C4-2B (cell line): ENCODE data around the gene CCL24.
"Not testable (repeated sequence)": the region's sequence is repeated elsewhere in the genome, so short reads cannot be mapped to it uniquely, and the experiment has no call there.

ENCODE experiments used
- H3K27ac ChIP-seq: fragments of 450-650 bp; 2 replicates; pipeline ENCODE4 v1.5.1; 2017
- CTCF ChIP-seq: fragments of 450-650 bp; conservative IDR thresholded peaks from 2 replicates; pipeline ENCODE4 v1.5.1; 2017; ENCODE audit warnings: mild to moderate bottlenecking
- ZFX ChIP-seq: fragments of 450-650 bp; IDR thresholded peaks from 2 replicates; pipeline ENCODE4 v1.6.1; 2017

CCL24 gene

DNA sequence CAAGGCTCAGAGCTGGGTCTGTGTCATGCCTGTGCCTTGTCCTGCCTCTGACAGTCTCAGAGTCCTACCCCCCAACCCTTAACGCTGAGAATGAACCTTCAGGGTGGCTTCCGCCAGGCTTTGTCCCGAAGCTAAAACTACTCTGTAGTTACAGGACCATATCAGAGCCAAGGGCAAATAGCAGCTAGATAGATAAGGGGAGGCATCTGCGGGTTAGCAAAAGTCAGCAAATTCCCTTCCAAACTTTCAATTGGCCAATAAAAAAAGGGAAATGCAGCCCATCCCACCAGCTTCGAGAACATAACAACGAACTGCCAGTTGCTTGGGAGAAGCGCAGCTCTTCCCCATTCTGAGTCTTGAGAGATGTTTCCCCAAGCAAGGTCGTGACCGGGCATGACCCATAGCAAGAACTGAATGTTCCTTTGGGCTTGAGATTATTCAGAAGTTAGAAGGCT, 17.7 kb downstream of the CCL24 start:
- no peak for TF ChIP-seq CTCF
- no peak for TF ChIP-seq ZFX
- H3K27ac ChIP-seq, result no peak overlapping the region

DNA sequence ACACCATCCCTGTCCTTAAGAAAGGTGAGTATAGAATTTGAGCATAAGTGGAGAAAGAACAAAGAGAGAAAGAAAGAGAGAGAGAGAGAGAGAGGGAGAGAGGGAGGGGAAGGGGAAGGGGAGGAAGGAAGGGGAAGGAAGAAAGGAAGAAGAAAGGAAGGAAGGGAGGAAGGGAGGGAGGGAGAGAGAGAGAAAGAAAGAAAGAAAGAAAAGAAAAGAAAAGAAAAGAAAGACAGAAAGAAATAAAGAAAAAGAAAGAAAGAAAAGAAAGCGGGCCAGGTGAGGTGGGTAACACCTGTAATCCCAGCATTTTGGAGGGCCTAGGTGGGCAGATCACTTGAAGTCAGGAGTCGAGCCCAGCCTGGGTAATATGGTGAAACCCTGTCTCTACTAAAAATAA, 19.9 kb downstream of the CCL24 start:
- TF ChIP-seq ZFX (no peak), CTCF (no peak)
- no peak overlapping the region for H3K27ac ChIP-seq

GRCh38 chr7:75792567-75792966, 21.0 kb downstream of the CCL24 start:
- not testable (repeated sequence) for H3K27ac ChIP-seq

- no peak overlapping the region for H3K27ac ChIP-seq
- TF ChIP-seq ZFX, result no peak
- TF ChIP-seq CTCF, result no peak
Observed at GRCh38 chr7:75789361-75789924, 24.2 kb downstream of the CCL24 start.

DNA sequence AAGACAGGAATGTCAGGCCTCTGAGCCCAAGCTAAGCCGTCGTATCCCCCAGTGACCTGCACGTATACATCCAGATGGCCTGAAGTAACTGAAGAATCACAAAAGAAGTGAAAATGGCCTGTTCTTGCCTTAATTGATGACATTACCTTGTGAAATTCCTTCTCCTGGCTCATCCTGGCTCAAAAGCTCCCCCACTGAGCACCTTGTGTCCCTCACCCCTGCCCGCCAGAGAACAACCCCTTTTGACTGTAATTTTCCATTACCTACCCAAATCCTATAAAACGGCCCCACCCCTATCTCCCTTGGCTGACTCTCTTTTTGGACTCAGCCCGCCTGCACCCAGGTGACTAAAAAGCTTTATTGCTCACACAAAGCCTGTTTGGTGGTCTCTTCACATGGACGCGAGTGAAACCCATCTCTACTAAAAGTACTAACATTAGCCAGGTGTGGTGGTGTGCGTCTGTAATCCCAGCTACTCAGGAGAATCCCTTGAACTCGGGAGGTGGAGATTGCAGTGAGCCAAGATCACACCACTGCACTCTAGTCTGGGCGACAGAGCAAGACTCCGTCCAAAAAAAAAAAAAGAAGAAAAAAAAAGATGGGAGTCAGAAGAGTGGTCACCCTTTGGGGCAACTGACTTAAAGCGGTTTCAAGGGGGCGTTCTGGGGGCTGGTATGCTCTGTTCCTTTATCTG, 25.3 kb downstream of the CCL24 start:
- not testable (repeated sequence) for H3K27ac ChIP-seq

DNA sequence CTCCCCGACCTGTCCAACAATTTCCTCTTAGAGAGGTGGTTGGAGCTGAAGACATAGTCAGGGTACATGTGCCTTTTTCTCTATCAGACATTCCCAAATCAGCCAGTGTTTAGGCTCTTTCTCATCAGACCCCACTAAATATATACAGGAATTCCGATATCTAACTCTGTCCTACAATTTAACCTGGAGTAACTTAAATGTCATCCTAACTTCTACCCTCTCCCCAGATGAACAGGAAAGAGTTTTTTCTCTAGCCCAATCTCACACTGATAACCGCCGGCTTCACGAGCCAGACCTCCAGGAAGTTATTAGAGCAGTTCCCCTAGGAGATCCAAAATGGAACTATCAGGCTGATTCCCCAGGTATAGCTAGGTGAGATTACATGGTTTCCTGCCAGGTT, 30.5 kb downstream of the CCL24 start:
- H3K27ac ChIP-seq, result not testable (repeated sequence)

- not testable (repeated sequence) for H3K27ac ChIP-seq
Observed at GRCh38 chr7:75780647-75781273, 32.8 kb downstream of the CCL24 start.

GRCh38 chr7:75779516-75779915, 34.1 kb downstream of the CCL24 start:
- H3K27ac ChIP-seq, result not testable (repeated sequence)

DNA sequence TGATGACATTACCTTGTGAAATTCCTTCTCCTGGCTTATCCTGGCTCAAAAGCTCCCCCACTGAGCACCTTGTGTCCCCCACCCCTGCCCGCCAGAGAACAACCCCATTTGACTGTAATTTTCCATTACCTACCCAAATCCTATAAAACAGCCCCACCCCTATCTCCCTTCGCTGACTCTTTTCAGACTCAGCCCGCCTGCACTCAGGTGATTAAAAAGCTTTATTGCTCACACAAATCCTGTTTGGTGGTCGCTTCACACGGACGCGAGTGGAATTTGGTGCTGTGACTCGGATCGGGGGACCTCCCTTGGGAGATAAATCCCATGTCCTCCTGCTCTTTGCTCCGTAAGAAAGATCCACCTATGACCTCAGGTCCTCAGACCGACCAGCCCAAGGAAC, 34.6 kb downstream of the CCL24 start:
- H3K27ac ChIP-seq, result not testable (repeated sequence)

DNA sequence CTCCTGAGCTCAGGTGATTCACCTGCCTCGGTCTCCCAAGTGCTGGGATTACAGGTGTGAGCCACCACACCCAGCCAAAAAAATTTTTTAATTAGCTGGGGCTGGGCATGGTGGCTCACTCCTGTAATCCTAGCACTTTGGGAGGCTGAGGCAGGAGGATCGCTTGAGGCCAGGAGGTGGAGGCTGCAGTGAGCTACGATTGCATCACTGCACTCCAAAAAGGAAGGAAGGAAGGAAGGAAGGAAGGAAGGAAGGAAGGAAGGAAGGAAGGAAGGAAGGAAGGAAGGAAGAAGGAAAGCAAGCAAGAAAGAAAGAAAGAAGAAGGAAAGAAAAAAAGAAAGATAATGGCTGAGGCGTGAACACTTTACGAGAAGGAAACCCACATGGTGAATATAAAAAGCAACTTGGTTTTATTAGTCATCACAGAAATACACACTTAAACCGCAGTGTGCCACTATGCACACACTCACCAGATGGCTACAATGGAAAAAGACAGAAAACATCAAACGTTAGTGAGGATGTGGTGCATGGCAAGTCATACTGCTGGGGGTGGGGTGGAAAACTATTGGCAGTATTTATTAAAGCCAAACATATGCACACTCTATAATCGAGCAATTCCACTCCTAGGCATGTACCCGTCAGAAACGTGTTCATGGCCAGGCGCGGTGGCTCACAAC, 37.2 kb downstream of the CCL24 start:
- no peak overlapping the region for H3K27ac ChIP-seq
- no peak for TF ChIP-seq ZFX
- TF ChIP-seq CTCF, result no peak

DNA sequence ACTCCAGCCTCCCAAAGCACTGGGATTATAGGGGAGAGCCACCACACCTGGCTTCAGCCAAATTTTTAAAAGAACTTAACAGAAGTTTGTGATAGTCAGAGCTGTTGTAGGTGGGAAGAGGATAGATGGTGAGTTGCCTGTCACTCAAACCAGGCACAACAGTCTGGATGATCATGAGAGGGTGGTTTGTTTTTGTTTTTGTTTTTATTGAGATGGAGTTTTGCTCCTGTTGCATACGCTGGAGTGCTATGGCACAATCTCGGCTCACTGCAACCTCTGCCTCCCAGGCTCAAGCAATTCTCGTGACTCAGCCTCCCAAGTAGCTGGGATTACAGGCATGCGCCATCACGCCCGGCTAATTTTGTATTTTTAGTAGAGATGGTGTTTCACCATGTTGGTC, 39.6 kb downstream of the CCL24 start:
- not testable (repeated sequence) for H3K27ac ChIP-seq
